Activated naive CD8-positive, alpha-beta T cell treated with anti-CD3 and anti-CD28 coated beads, Interleukin-2, amount 10 ng/mL, durations not matched to agents 7 days and 5 days (primary cell): ENCODE measurements around the gene PDGFD. TPM values are rescaled to one million over a fixed set of nuclear protein-coding genes. Genes with fewer than 3 reads are reported as not detected.

Experiments
- ATAC-seq: fragments of 150-1000 bp; cut with Tn5 transposase; one replicate; pipeline ENCODE4 v1.10.0; 2021; ENCODE audit warnings: low read depth, moderate library complexity
- POLR2A ChIA-PET: fragments of 350-600 bp; sonication (Branson Sonifier 250); formaldehyde crosslinking; loops from one replicate; lab custom pipeline; 2021; ENCODE audit warnings: antibody characterized with exemption; lab: Charles Lee
- DNase-seq: peaks from one replicate; pipeline ENCODE4 v3.0.0; 2021
- H3K27ac Mint-ChIP-seq: one replicate; pipeline ENCODE4 v1.8.0; 2022; ENCODE audit warnings: mild to moderate bottlenecking, mixed read lengths
- H3K27me3 Mint-ChIP-seq: one replicate; pipeline ENCODE4 v1.8.0; 2022; ENCODE audit warnings: mild to moderate bottlenecking, moderate library complexity, mixed read lengths
- H3K36me3 Mint-ChIP-seq: one replicate; pipeline ENCODE4 v1.8.0; 2021; ENCODE audit warnings: mild to moderate bottlenecking, mixed read lengths
- H3K4me1 Mint-ChIP-seq: one replicate; pipeline ENCODE4 v1.8.0; 2021; ENCODE audit warnings: mixed read lengths
- H3K4me3 Mint-ChIP-seq: one replicate; pipeline ENCODE4 v1.8.0; 2022; ENCODE audit warnings: mild to moderate bottlenecking, moderate library complexity, mixed read lengths
- H3K9me3 Mint-ChIP-seq: one replicate; pipeline ENCODE4 v1.8.0; 2021; ENCODE audit warnings: mixed read lengths
- total RNA-seq, 2 experiments: library from RNA; stranded (reverse); gene quantifications; one replicate each; pipeline ENCODE4 v1.2.3, GENCODE V29; 2021

The PDGFD gene
- total RNA-seq, 2 experiments from 2014 or later: 0.39 to 1.3 TPM

DNA sequence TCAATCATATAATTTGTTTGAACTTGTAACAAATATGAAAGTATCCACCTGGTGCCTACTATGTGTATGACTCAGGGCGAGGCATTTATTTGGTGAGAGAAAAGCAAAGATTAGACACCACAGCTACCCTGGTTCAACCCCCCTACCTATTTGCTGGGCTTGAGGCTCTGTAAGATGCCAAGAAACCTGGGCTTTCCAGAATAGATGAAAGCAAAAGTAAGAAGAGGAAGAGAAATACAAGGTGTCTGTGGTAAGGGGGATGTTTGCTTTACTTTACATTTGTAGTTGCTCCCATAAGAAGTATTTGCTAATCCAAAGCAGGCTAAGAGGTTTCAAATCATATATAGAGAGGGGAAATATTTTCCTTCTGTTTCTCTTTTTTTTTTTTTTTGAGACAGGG, 65.8 kb downstream of the PDGFD start:
- H3K4me3 Mint-ChIP-seq: no peak overlapping the region
- no peaks in the 10 kb centered on the region for H3K4me1 Mint-ChIP-seq
- DNase-seq: no peak
- H3K36me3 Mint-ChIP-seq: no peaks in the 10 kb centered on the region
- H3K9me3 Mint-ChIP-seq: no peaks in the 10 kb centered on the region
- ATAC-seq: no peak
- POLR2A ChIA-PET: no interaction called here
- no peak overlapping the region for H3K27ac Mint-ChIP-seq
- no peaks in the 10 kb centered on the region for H3K27me3 Mint-ChIP-seq

DNA sequence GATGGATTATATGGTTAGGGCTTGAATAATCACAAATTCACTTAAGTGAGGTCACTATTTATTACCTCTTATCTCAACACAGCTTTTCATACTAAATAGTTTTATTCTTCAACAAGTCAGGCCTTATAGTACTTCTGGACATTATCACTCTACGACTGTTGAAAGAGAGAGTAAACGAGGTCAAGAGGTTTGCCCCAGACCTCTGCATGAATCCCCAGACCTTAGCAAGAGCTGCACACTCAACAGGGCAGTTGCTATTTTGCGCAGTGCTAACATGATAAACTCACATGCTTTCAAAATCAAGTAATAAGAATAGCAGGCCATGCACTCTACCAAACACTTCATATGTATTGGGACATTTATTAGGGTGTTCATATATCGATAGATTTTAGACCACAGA, 67.0 kb downstream of the PDGFD start:
- Mint-ChIP-seq H3K36me3 (no peaks in the 10 kb centered on the region), H3K27me3 (no peaks in the 10 kb centered on the region), H3K9me3 (no peaks in the 10 kb centered on the region), H3K4me1 (no peaks in the 10 kb centered on the region), H3K4me3 (no peak overlapping the region), H3K27ac (no peak overlapping the region)
- POLR2A ChIA-PET: no interaction called here
- no peak for DNase-seq
- no peak for ATAC-seq

DNA sequence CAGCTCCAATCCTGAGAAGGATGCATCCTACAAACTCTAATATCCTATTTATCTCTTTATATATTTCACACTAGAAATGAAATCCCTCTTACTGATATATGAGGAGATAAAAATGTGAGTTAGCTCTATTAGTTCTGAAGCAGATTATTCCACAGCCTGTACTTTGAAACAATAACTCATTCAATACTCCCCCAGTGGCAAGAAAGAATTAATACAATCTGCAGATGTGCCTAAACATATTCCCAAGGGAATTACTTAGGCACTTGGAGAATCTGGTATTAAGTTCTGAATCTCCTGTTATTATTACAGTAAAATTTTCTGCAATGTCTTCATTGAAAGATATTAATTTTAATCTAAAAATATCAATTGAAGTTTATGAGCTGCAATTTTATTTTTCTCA, 68.2 kb downstream of the PDGFD start:
- Mint-ChIP-seq H3K27me3 (no peaks in the 10 kb centered on the region), H3K4me1 (no peaks in the 10 kb centered on the region), H3K36me3 (no peaks in the 10 kb centered on the region), H3K9me3 (no peaks in the 10 kb centered on the region), H3K27ac (no peak overlapping the region), H3K4me3 (no peak overlapping the region)
- DNase-seq (no peak), ATAC-seq (no peak)
- POLR2A ChIA-PET: no interaction called here

DNA sequence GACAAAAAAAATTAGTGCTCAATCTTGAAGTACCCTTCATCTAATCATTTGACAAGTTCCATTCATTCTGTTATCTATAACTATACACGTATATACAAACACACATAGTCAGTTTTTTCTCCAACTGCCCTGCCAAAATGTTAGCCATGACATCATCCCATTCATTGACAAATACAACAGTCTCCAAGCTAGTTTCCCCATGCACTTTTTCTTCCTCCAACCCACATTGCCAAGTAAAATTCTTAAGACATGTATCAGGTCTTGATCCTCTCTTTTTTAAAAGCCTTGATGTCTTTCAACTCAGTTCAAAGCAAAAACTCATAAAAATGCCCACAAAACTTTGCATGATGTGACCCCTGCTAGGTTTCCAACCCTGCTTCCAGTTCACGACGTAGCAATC, 69.4 kb downstream of the PDGFD start:
- H3K4me3 Mint-ChIP-seq: no peak overlapping the region
- H3K4me1 Mint-ChIP-seq: no peaks in the 10 kb centered on the region
- no peak for DNase-seq
- ATAC-seq: no peak
- H3K9me3 Mint-ChIP-seq: no peaks in the 10 kb centered on the region
- H3K36me3 Mint-ChIP-seq: no peaks in the 10 kb centered on the region
- POLR2A ChIA-PET: no interaction called here
- H3K27ac Mint-ChIP-seq: no peak overlapping the region
- no peaks in the 10 kb centered on the region for H3K27me3 Mint-ChIP-seq

DNA sequence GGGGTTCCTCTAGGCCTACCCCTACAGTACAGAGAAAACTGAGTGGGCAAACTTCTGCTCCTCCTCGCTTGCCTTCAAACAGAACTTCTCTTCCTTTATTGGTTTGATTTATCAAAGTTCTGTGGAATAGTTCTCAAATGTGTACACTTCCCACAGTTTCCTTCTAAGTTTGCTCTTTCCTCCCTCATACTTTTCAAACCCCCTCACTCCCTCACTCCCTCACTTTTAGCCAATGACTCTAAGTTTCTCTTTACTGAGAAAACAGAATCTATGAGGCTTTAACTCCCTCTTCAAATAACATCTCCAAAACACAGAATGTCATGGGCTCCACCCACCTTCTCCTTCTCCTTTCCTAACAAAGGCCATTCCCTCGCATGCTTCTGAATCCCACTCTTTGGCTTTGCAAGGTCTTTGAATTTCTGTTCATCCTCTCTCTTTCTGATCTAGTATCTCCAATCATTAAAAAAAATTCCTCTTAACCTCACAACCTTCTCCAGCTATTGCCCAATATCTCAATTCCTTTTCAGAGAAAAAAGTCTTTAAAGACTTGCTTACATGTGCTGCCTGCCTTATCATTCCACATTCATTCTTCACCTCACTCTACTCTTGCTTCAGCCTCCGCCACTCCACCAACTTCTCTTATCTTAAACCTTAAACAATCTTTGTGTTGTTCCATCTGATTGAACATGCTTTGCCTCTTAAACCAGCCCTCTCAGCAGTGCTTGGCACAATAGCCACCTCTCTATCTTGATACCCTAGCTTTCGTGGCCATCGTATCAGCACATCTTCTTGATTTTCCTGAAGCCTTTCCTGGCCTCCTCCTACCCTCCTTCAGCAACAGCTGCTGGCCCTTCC, 70.3 kb downstream of the PDGFD start:
- POLR2A ChIA-PET: no interaction called here
- H3K27me3 Mint-ChIP-seq: no peaks in the 10 kb centered on the region
- H3K4me1 Mint-ChIP-seq: no peaks in the 10 kb centered on the region
- H3K27ac Mint-ChIP-seq: no peak overlapping the region
- no peaks in the 10 kb centered on the region for H3K9me3 Mint-ChIP-seq
- DNase-seq (no peak), ATAC-seq (no peak)
- no peak overlapping the region for H3K4me3 Mint-ChIP-seq
- H3K36me3 Mint-ChIP-seq: no peaks in the 10 kb centered on the region

DNA sequence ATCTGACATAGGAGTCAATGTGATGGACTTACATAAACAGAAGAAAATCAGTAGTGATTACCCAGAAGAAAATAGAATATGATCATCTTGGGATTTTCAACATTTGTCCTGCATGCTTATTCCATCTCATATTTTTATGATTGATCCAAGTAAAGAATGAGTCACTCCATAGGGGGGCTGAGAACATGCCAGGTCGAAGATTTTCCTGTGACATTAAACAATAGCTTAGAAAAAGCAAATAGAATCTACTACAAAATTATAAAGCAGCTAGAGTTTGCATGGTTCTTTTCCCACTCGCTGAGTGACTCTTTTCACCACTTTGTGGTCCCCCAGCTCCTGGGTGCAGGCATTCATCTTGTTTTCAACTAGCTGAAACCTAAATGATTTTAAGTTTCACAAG, 71.2 kb downstream of the PDGFD start:
- DNase-seq: no peak
- Mint-ChIP-seq H3K36me3 (no peaks in the 10 kb centered on the region), H3K4me3 (no peak overlapping the region), H3K9me3 (no peaks in the 10 kb centered on the region), H3K27ac (no peak overlapping the region), H3K4me1 (no peaks in the 10 kb centered on the region), H3K27me3 (no peaks in the 10 kb centered on the region)
- ATAC-seq: no peak
- POLR2A ChIA-PET: no interaction called here

DNA sequence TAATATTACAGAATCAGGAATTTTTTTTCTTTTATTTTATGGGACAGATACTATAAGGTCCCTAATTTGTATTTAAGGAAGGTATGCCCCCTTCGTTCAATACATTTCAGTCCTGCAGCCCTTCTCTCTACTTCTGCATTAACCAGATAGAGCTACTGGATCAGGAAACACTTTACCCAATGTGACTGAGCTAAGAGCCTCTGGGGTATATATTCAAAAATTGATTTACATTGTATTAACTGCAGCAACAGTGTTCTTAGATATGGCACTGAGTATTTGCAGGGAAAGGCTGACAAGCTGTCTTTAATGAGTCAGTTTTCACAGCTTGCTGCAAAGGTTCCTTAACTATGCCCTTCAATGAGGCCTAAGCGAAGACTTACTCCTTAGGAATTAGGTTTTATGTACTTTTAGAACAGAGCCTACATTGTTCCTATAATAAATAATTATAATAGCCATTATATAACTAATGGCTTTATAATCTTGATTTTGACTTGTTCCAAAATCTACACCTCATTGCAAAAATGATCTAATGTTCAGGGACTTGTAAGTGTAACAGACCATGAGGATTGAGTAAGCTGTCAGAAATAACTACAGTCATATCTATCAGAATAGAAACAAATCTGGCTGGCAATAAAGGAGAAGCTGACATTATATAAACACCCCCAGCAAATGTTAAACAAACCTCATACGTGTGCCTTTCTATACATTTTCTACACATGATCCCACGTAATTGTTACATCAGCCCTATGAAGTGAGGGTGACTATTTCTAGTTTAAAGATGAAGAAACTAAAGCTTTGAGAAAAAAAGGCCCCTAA, 72.5 kb downstream of the PDGFD start:
- Mint-ChIP-seq H3K9me3 (no peaks in the 10 kb centered on the region), H3K4me1 (no peaks in the 10 kb centered on the region), H3K36me3 (no peaks in the 10 kb centered on the region), H3K27me3 (no peaks in the 10 kb centered on the region), H3K27ac (no peak overlapping the region), H3K4me3 (no peak overlapping the region)
- no peak for ATAC-seq
- POLR2A ChIA-PET: no interaction called here
- no peak for DNase-seq

DNA sequence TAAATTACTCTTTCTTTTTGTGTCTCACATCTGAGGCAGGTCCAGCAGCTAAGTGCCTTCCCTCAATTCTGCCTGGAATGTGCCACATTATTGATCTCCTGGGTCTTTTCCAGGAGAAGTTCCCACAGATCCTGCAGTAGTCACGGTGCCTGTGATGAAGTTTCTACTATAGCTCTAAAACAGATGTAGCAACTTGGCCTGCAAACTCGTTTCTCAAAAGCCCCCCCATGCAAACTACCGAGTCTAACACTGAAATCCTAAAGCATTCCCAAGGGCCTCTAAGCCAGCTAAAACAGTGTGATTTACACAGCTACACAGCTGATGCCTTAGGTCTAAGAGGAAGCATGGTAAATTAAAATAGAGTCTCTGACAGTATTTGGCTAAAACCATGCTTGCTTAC, 73.2 kb downstream of the PDGFD start:
- Mint-ChIP-seq H3K27ac (no peak overlapping the region), H3K27me3 (no peaks in the 10 kb centered on the region), H3K36me3 (no peaks in the 10 kb centered on the region), H3K9me3 (no peaks in the 10 kb centered on the region), H3K4me1 (no peaks in the 10 kb centered on the region), H3K4me3 (no peak overlapping the region)
- ATAC-seq (no peak), DNase-seq (no peak)
- POLR2A ChIA-PET: no interaction called here

DNA sequence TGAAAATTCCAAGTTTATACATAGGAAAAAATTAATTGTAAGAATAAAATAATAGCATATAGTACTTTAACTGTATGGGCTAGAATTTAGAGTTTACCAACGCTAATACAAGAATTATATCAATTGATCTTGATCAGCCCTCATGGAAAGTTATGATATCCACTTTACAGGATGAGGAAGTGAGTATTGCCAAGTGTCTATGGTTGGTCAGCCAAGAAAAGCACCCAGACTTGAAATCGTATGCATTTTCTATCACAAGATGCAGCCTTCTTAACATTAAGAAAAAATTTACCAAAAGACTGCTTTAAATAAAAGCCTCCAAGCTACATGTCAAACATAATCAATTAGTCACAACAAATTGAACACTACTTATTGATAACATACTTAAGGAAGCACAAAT, 74.5 kb downstream of the PDGFD start:
- POLR2A ChIA-PET: no interaction called here
- Mint-ChIP-seq H3K9me3 (no peaks in the 10 kb centered on the region), H3K27ac (no peak overlapping the region), H3K4me1 (no peaks in the 10 kb centered on the region), H3K36me3 (no peaks in the 10 kb centered on the region), H3K4me3 (no peak overlapping the region), H3K27me3 (no peaks in the 10 kb centered on the region)
- ATAC-seq (no peak), DNase-seq (no peak)

DNA sequence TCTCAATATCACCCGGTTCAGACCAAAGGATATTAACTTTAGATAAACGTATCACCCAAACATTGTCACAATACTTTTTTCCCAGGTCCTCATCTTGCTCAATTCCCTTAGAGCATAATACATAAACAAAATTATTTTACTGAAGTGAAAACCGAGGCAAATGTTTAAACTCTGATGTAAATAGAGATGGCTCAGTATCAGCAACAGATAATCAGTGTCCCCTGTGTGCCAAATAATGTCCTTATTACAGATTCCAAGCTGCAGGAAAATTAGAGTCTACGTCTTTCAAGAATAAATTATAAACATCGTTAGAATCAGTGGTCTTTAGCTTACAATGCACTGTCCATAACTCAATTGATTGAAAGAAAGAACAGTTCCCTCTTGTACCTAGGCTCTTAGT, 77.3 kb downstream of the PDGFD start:
- no peak for DNase-seq
- Mint-ChIP-seq H3K9me3 (no peaks in the 10 kb centered on the region), H3K27ac (no peak overlapping the region), H3K36me3 (no peaks in the 10 kb centered on the region), H3K27me3 (no peaks in the 10 kb centered on the region), H3K4me1 (no peaks in the 10 kb centered on the region), H3K4me3 (no peak overlapping the region)
- POLR2A ChIA-PET: no interaction called here
- ATAC-seq: no peak

DNA sequence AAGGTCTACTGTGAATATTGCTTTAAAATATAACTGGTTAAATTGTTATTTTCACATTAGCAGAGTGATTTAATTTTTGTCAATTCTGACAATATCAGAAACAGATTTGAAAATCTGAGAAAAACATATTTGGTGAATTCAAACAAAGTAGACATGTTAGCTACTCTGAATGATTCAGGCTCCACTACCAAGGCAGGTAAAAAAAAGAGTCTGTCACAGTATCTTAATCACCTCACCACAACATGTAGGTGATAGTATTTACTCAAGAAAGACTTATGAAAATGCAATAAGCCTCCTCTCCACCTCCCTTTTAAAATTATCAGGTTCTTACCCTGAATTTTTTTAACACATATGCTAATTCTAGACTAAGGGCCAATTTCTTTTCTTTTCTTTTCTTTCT, 85.0 kb downstream of the PDGFD start:
- DNase-seq: no peak
- no peak overlapping the region for H3K4me3 Mint-ChIP-seq
- POLR2A ChIA-PET: no interaction called here
- no peak overlapping the region for H3K27ac Mint-ChIP-seq
- no peaks in the 10 kb centered on the region for H3K9me3 Mint-ChIP-seq
- H3K4me1 Mint-ChIP-seq: no peaks in the 10 kb centered on the region
- no peak for ATAC-seq
- no peaks in the 10 kb centered on the region for H3K27me3 Mint-ChIP-seq
- no peaks in the 10 kb centered on the region for H3K36me3 Mint-ChIP-seq

DNA sequence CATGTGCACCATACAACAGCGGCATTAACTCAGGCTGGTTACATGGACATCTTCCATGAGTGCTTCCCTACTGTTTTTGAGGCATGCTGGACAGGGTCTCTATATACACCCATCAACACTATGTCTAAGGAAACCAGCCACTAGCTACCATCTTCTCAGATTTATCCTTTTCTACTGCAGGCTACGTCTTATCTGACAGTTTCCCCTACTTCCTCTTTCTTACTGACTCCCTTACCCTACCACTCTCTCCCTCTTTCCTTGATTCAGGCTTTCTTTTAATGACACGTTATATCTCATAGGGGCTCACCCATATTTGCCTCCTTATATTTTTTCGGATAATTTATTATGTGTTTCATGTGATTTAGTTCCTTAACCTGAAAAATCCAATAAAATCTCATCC, 85.7 kb downstream of the PDGFD start:
- POLR2A ChIA-PET: no interaction called here

DNA sequence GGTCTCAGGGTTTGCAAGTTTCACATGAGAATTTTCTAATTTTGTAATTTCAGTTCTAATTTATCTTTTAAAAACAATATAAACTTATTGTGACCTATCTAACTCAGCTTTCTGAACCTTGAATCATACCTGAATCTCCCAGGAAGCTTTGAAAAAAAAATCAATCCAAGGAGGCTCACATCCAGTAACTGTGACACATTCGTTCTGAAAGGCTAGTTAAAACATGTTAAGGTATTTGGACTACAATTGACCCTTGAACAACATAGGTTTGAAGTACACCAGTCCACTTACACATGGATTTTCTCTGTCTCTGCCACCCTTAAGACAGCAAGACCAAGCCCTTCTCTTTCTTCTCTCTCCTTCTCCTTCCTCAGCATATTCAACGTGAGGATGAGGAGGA, 87.5 kb downstream of the PDGFD start:
- Mint-ChIP-seq H3K9me3 (no peaks in the 10 kb centered on the region), H3K27me3 (no peaks in the 10 kb centered on the region), H3K36me3 (no peaks in the 10 kb centered on the region), H3K4me1 (no peaks in the 10 kb centered on the region), H3K4me3 (no peak overlapping the region), H3K27ac (no peak overlapping the region)
- POLR2A ChIA-PET: no interaction called here
- ATAC-seq (no peak), DNase-seq (no peak)

More for the DNA sequence above, 85.7 kb downstream of the PDGFD start:
- Mint-ChIP-seq H3K4me3 (no peak overlapping the region), H3K9me3 (no peaks in the 10 kb centered on the region), H3K27ac (no peak overlapping the region), H3K4me1 (no peaks in the 10 kb centered on the region), H3K36me3 (no peaks in the 10 kb centered on the region), H3K27me3 (no peaks in the 10 kb centered on the region)
- no peak for DNase-seq
- no peak for ATAC-seq

DNA sequence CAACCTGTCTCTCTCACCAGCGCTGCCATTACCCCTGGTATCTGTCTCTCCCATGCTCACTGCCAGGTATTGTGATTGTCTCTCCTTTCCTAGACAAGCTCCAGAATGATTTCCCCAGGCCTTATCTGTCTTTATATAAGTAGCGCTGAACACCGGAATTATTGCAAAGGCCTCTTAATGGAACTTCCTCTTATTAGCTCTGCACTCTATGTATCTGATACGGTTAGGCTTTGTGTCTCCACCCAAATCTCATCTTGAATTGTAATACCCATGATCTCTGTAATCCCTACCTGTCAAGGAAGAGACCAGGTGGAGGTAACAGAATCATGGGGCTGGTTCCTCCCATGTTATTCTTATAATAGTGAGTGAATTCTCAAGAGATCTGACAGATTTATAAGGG, 88.2 kb downstream of the PDGFD start:
- H3K27me3 Mint-ChIP-seq: no peaks in the 10 kb centered on the region
- H3K9me3 Mint-ChIP-seq: no peaks in the 10 kb centered on the region
- H3K36me3 Mint-ChIP-seq: no peaks in the 10 kb centered on the region
- no peak overlapping the region for H3K4me3 Mint-ChIP-seq
- DNase-seq: no peak
- no peak overlapping the region for H3K27ac Mint-ChIP-seq
- POLR2A ChIA-PET: no interaction called here
- no peaks in the 10 kb centered on the region for H3K4me1 Mint-ChIP-seq
- ATAC-seq: no peak
